Measurements from ENCODE around the gene UBN1.

- no peak for TF ChIP-seq ESRRG (CRISPR knock-in tag; IDR thresholded peaks at IDR 0.05)
- TF ChIP-seq OSR1 (CRISPR knock-in tag; IDR thresholded peaks at IDR 0.05), result no peak
- TF ChIP-seq CSRNP3 (CRISPR knock-in tag; IDR thresholded peaks at IDR 0.05), result no peak
- TF ChIP-seq TOX (CRISPR knock-in tag; IDR thresholded peaks at IDR 0.05; ENCODE audit: borderline replicate concordance), result no peak
- TF ChIP-seq RARB (CRISPR knock-in tag; IDR thresholded peaks at IDR 0.05), result no peak
- no peak for TF ChIP-seq PATZ1 (CRISPR knock-in tag; IDR thresholded peaks at IDR 0.05; ENCODE audit: borderline replicate concordance)
- no peak for TF ChIP-seq TCF4 (CRISPR knock-in tag; IDR thresholded peaks at IDR 0.05; ENCODE audit: borderline replicate concordance)
- no peak for TF ChIP-seq ZFP3 (CRISPR knock-in tag; IDR thresholded peaks at IDR 0.05)
- TF ChIP-seq CSDC2 (CRISPR knock-in tag; IDR thresholded peaks at IDR 0.05), result no peak
- TF ChIP-seq ZNF8 (CRISPR knock-in tag; IDR thresholded peaks at IDR 0.05), result no peak
- TF ChIP-seq ISL1 (CRISPR knock-in tag; IDR thresholded peaks at IDR 0.05), result no peak
- TF ChIP-seq POU6F1 (CRISPR knock-in tag; IDR thresholded peaks at IDR 0.05; ENCODE audit: borderline replicate concordance, low read depth), result no peak
- no peak for TF ChIP-seq GLIS3 (CRISPR knock-in tag; IDR thresholded peaks at IDR 0.05)
- TF ChIP-seq ZNF70 (CRISPR knock-in tag; IDR thresholded peaks at IDR 0.05), result no peak
Observed at GRCh38 chr16:4803898-4804762, 43.2 kb upstream of the UBN1 start.
